ENCODE data around the gene PLCB3. TPM values are rescaled to one million over a fixed set of nuclear protein-coding genes. Genes with fewer than 3 reads are reported as not detected.

PLCB3 gene
- total RNA-seq, 2 donors from 2014 or later = 7.5 to 15.5 TPM

- TF ChIP-seq, protein P1, sequence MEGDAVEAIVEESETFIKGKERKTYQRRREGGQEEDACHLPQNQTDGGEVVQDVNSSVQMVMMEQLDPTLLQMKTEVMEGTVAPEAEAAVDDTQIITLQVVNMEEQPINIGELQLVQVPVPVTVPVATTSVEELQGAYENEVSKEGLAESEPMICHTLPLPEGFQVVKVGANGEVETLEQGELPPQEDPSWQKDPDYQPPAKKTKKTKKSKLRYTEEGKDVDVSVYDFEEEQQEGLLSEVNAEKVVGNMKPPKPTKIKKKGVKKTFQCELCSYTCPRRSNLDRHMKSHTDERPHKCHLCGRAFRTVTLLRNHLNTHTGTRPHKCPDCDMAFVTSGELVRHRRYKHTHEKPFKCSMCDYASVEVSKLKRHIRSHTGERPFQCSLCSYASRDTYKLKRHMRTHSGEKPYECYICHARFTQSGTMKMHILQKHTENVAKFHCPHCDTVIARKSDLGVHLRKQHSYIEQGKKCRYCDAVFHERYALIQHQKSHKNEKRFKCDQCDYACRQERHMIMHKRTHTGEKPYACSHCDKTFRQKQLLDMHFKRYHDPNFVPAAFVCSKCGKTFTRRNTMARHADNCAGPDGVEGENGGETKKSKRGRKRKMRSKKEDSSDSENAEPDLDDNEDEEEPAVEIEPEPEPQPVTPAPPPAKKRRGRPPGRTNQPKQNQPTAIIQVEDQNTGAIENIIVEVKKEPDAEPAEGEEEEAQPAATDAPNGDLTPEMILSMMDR (IDR thresholded peaks at IDR 0.05) = no peak
- Histone ChIP-seq H3K4me1 (peaks cover 0 to 71% of the 10 kb centered on the region in 2 donors), H3K36me3 (peaks cover 6% of the 10 kb centered on the region), H3K4me3 (peak overlapping the region; percentile 69 to 75), H3K9me3 (no peaks in the 10 kb centered on the region), H3K27ac (peak overlapping the region; percentile 89 to 90), H3K27me3 (no peaks in the 10 kb centered on the region)
- no peak for DNase-seq (ENCODE audit: low spot score)
These were observed 15.7 kb upstream of the PLCB3 start for GRCh38 chr11:64235437-64236161.

DNA sequence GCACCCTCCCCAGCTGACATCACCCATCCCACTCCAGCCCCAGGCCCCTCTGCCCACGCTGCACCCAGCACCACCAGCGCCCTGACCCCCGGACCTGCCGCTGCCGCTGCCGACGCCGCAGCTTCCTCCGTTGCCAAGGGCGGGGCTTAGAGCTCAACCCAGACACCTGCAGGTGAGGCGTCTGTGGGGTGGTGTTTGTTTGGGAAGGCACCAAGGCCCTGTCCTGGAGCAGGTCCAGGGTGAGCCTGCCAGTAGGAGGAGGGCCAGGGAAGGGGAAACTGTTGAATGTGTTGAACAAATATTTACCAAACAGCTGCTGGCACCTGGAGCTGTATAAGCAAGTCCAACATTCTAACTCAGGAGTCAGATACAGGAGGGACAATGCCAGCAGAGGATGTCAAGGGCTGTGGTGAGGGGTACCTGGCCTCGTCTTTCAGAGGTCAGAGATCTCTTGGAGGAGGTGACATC lies 13.8 kb upstream of the PLCB3 start:
- DNase-seq (ENCODE audit: low spot score) = no peak
- Histone ChIP-seq H3K27me3 (no peaks in the 10 kb centered on the region), H3K27ac (peak overlapping the region; percentile 8 to 39), H3K4me1 (peaks cover 0 to 61% of the 10 kb centered on the region in 2 donors), H3K4me3 (no peak overlapping the region), H3K9me3 (no peaks in the 10 kb centered on the region), H3K36me3 (peaks cover 6% of the 10 kb centered on the region)
- TF ChIP-seq, protein P1 (IDR thresholded peaks at IDR 0.05) = no peak

DNA sequence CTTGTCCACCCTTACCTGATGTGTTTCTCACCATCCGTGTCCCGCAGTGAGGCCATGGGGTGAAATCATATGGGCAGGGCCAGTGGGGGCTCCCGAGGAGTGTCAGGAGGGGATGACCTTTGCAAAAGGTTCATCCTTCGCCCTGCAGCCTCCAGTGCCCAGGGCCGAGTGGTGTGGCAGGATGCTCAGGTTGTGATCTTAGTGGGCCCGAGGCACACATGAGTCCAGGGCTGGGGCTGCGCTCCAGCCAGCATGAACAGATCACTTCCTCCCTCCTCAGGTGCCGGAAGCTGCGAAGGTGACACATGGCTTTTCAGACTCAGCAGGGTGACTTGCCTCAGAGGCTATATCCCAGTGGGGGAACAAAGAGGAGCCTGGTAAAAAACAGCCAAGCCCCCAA lies 13.3 kb upstream of the PLCB3 start:
- Histone ChIP-seq H3K9me3 (no peaks in the 10 kb centered on the region), H3K36me3 (peaks cover 6% of the 10 kb centered on the region), H3K27ac (peak overlapping the region; percentile 8 to 39), H3K27me3 (no peaks in the 10 kb centered on the region), H3K4me1 (peaks cover 0 to 63% of the 10 kb centered on the region in 2 donors), H3K4me3 (no peak overlapping the region)
- DNase-seq (ENCODE audit: low spot score) = no peak
- TF ChIP-seq, protein P1 (IDR thresholded peaks at IDR 0.05) = no peak

- Histone ChIP-seq H3K27ac (no peak overlapping the region), H3K4me1 (peaks cover 0 to 58% of the 10 kb centered on the region in 2 donors), H3K36me3 (peaks cover 10% of the 10 kb centered on the region)
These were observed 12.3 kb upstream of the PLCB3 start for GRCh38 chr11:64238999-64239398.

DNA sequence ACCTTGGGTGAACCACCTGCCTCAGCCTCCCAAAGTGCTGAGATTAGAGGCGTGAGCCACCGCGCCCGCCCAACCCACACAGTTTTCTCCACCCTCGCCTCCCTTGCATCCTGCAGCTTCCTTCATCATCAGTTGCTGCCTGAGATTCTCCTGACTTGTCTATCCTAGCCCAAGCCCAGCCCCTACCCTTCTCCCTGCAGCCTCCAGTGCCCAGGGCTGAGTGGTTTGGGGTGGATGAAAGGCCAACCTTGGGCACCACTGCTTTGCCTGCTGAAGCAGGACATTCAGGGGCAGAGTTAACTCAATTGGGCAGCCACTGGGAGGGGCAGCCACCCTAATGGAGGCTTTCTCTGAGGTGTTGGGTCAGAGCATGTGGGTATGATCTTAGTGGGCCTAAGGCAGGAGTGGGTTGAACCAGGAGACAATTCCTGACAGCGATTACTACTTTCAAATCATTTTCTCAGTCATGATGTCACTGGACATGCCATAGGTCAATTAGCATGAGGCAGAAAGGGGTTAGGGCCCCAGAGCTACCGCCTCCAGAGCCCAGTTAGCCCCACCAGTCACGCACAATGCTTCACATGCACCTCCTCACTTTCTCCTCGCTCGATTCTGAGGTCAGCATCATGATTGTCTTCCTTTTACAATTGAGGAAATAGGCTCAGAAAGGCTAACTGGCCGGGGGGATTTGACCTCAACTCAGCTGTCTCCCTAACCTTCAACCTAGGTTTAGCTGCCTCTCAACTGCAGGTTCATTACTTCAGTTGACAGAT lies 11.5 kb upstream of the PLCB3 start:
- Histone ChIP-seq H3K27me3 (no peaks in the 10 kb centered on the region), H3K4me1 (peaks cover 0 to 59% of the 10 kb centered on the region in 2 donors), H3K27ac (peak overlapping the region; percentile 97 to 99), H3K36me3 (peaks cover 16% of the 10 kb centered on the region), H3K4me3 (peak overlapping the region; percentile 59 to 85), H3K9me3 (no peaks in the 10 kb centered on the region)
- TF ChIP-seq, protein P1 (IDR thresholded peaks at IDR 0.05) = no peak
- no peak for DNase-seq (ENCODE audit: low spot score)

More at GRCh38 chr11:64238999-64239398, 12.3 kb upstream of the PLCB3 start:
- TF ChIP-seq, protein P1 (IDR thresholded peaks at IDR 0.05) = no peak
- H3K4me3 ChIP-seq = no peak overlapping the region
- DNase-seq (ENCODE audit: low spot score) = no peak
- no peaks in the 10 kb centered on the region for H3K27me3 ChIP-seq
- no peaks in the 10 kb centered on the region for H3K9me3 ChIP-seq

All from right atrium auricular region (tissue), 2 donors.